Endodermal cell (in vitro differentiated cells): Measurements from ENCODE around the gene ITGA2B. TPM values are rescaled to one million over a fixed set of nuclear protein-coding genes. Genes with fewer than 3 reads are reported as not detected.
A peak's percentile ranks its signal among the peaks of the same experiment; 100 is the strongest.

Experiments used
- DNase-seq: peaks from one replicate; pipeline ENCODE4 v3.0.0-alpha.2; 2017
- H3K27ac ChIP-seq: 2 replicates; pipeline ENCODE4 v1.5.1; 2013; ENCODE audit warnings: mild to moderate bottlenecking, low read depth, low read length, moderate library complexity
- H3K27me3 ChIP-seq: 2 replicates; pipeline ENCODE4 v1.6.1; 2013; ENCODE audit warnings: mild to moderate bottlenecking, low read length, moderate library complexity; ENCODE audit not compliant: insufficient read depth, control insufficient read depth, poor library complexity, severe bottlenecking
- H3K36me3 ChIP-seq: 2 replicates; pipeline ENCODE4 v1.7.0; 2013; ENCODE audit warnings: mild to moderate bottlenecking, low read length, moderate library complexity; ENCODE audit not compliant: control insufficient read depth, insufficient read depth
- H3K4me1 ChIP-seq: one replicate; pipeline ENCODE4 v1.7.0; 2013; ENCODE audit warnings: low read length; ENCODE audit not compliant: control insufficient read depth, insufficient read depth
- H3K4me3 ChIP-seq: 2 replicates; pipeline ENCODE4 v1.5.1; 2013; ENCODE audit warnings: mild to moderate bottlenecking, low read length, moderate library complexity
- H3K9ac ChIP-seq: 2 replicates; pipeline ENCODE4 v1.6.1; 2013; ENCODE audit warnings: mild to moderate bottlenecking, low read length, moderate library complexity; ENCODE audit not compliant: poor library complexity, severe bottlenecking; ENCODE audit errors: extremely low read depth
- H3K9me3 ChIP-seq: 2 replicates; pipeline ENCODE4 v1.6.1; 2013; ENCODE audit warnings: mild to moderate bottlenecking, low read length, moderate library complexity; ENCODE audit not compliant: control insufficient read depth
- H3K27ac Mint-ChIP-seq: 2 replicates; pipeline ENCODE4 v1.8.0; 2020; ENCODE audit warnings: mixed read lengths
- H3K27me3 Mint-ChIP-seq: 2 replicates; pipeline ENCODE4 v1.8.0; 2021; ENCODE audit warnings: mild to moderate bottlenecking, mixed read lengths; ENCODE audit not compliant: insufficient read depth
- H3K36me3 Mint-ChIP-seq: 2 replicates; pipeline ENCODE4 v1.8.0; 2020; ENCODE audit warnings: low read depth, mixed read lengths
- H3K4me1 Mint-ChIP-seq: 2 replicates; pipeline ENCODE4 v1.8.0; 2020; ENCODE audit warnings: mixed read lengths
- H3K4me3 Mint-ChIP-seq: 2 replicates; pipeline ENCODE4 v1.8.0; 2020; ENCODE audit warnings: mild to moderate bottlenecking, moderate library complexity, mixed read lengths
- H3K9me3 Mint-ChIP-seq: 2 replicates; pipeline ENCODE4 v1.8.0; 2020; ENCODE audit warnings: mild to moderate bottlenecking, mixed read lengths
- CTCF ChIP-seq: fragments of 200-600 bp; sonication (generic); conservative IDR thresholded peaks from 2 replicates; pipeline ENCODE4 v1.5.0; 2021; ENCODE audit warnings: antibody characterized with exemption, mild to moderate bottlenecking
- WGBS, 2 experiments: methylation state at CpG; one replicate each; pipeline versions ENCODE4 v1.1.5 to v1.1.7; 2013; ENCODE audit warnings: missing lambda C conversion rate in 2 of 2, mixed read lengths in 1 of 2; ENCODE audit not compliant: insufficient coverage in 1 of 2, insufficient read length in 1 of 2; 5-methylcytosine and 5-hydroxymethylcytosine counted together
- long read RNA-seq, 4 experiments: library from polyadenylated mRNA in 2 of 4; library from RNA in 1 of 4; library from capped mRNA in 1 of 4; stranded (forward) in 3 of 4; unstranded in 1 of 4; transcript quantifications; one replicate each; pipeline ENCODE4 v2.0.0, GENCODE V29; 2020 to 2021; ENCODE audit warnings: inconsistent platforms in 1 of 4
- polyA plus RNA-seq, 2 experiments: library from polyadenylated mRNA; stranded (reverse); fragments of 50-300 nt; gene quantifications; one replicate each; pipeline ENCODE4 v1.2.3, GENCODE V29; 2013
- total RNA-seq, 2 donors: library from RNA; stranded (reverse); fragmentation: NEBNext Ultra II Directional in 1 of 2; extraction: Animal tissue kit (Norgen Biotek cat#: 25700) in 1 of 2; gene quantifications; 2 replicates in 1 of 2; 3 replicates in 1 of 2; pipeline ENCODE4 v1.2.1, GENCODE V29; 2021

ITGA2B gene
- total RNA-seq: 1 to 10 TPM; 5.2 to 8.5 TPM
- 12.8 TPM for polyA plus RNA-seq (2013, experiment 1 of 2)
- 10.6 TPM for polyA plus RNA-seq (2013, experiment 2 of 2)
- long read RNA-seq, experiment 1, partial matches to known transcripts: 0 of 2 reads
- long read RNA-seq, experiment 1, other reads (novel, unspliced or antisense): 2 of 2 reads
- long read RNA-seq, experiment 2, partial matches to known transcripts: 4 of 13 reads
- long read RNA-seq, experiment 2, other reads (novel, unspliced or antisense): 9 of 13 reads
- long read RNA-seq, experiment 3, partial matches to known transcripts: 4 of 8 reads
- long read RNA-seq, experiment 3, other reads (novel, unspliced or antisense): 4 of 8 reads
- long read RNA-seq, experiment 4, partial matches to known transcripts: 0 of 3 reads
- long read RNA-seq, experiment 4, other reads (novel, unspliced or antisense): 3 of 3 reads

GRCh38 chr17:44389281-44389680 lies at the start of gene ITGA2B:
TSS of gene ITGA2B (minus strand) at chr17:44389649. CDS start at chr17:44389473, 176 bp downstream.
- Mint-ChIP-seq H3K27me3 (peaks cover 33% of the 10 kb centered on the region), H3K4me3 (no peak within 1 kb of the TSS), H3K4me1 (peaks cover 5% of the 10 kb centered on the region), H3K27ac (no peak within 1 kb of the TSS), H3K9me3 (no peaks in the 10 kb centered on the region), H3K36me3 (no peaks in the 10 kb centered on the region)
- H3K27ac ChIP-seq: no peak within 1 kb of the TSS
- TF ChIP-seq CTCF: no peak
- peaks cover 21% of the 10 kb centered on the region for H3K27me3 ChIP-seq
- no peaks in the 10 kb centered on the region for H3K9me3 ChIP-seq
- WGBS, 2 experiments: 81% methylated on average over 1 of the region's 1 CpG; no CpG with 5 or more reads in 1 of the 2 experiments
- no peak within 1 kb of the TSS for H3K4me3 ChIP-seq
- no peak for DNase-seq
- H3K9ac ChIP-seq: no peak within 1 kb of the TSS
- H3K4me1 ChIP-seq: no peaks in the 10 kb centered on the region
- H3K36me3 ChIP-seq: no peaks in the 10 kb centered on the region

GRCh38 chr17:44439168-44439567 lies 49.7 kb upstream of the ITGA2B start:
- peaks cover 30% of the 10 kb centered on the region for H3K36me3 Mint-ChIP-seq
- Histone ChIP-seq H3K4me1 (no peaks in the 10 kb centered on the region), H3K4me3 (no peak overlapping the region), H3K9me3 (no peaks in the 10 kb centered on the region), H3K27ac (no peak overlapping the region), H3K27me3 (no peaks in the 10 kb centered on the region), H3K9ac (no peak overlapping the region), H3K36me3 (peaks cover 21% of the 10 kb centered on the region)
- no peak for DNase-seq
- H3K27me3 Mint-ChIP-seq: no peaks in the 10 kb centered on the region
- no peak for TF ChIP-seq CTCF
- H3K4me1 Mint-ChIP-seq: peaks cover 13% of the 10 kb centered on the region
- H3K9me3 Mint-ChIP-seq: no peaks in the 10 kb centered on the region
- H3K27ac Mint-ChIP-seq: peak overlapping the region; percentile 52
- 75% methylated on average over 2 of the region's 3 CpGs; no CpG with 5 or more reads in 1 of the 2 experiments for WGBS, 2 experiments
- H3K4me3 Mint-ChIP-seq: no peak overlapping the region

GRCh38 chr17:44438636-44439035 lies 49.2 kb upstream of the ITGA2B start:
- H3K27ac Mint-ChIP-seq: peak overlapping the region; percentile 9
- Histone ChIP-seq H3K9me3 (no peaks in the 10 kb centered on the region), H3K36me3 (peaks cover 23% of the 10 kb centered on the region), H3K27ac (no peak overlapping the region), H3K9ac (no peak overlapping the region), H3K27me3 (no peaks in the 10 kb centered on the region), H3K4me1 (no peaks in the 10 kb centered on the region), H3K4me3 (no peak overlapping the region)
- no peaks in the 10 kb centered on the region for H3K9me3 Mint-ChIP-seq
- TF ChIP-seq CTCF: no peak
- 79% methylated on average over 2 of the region's 2 CpGs; no CpG with 5 or more reads in 1 of the 2 experiments for WGBS, 2 experiments
- peaks cover 33% of the 10 kb centered on the region for H3K36me3 Mint-ChIP-seq
- DNase-seq: peak; percentile 76
- peaks cover 13% of the 10 kb centered on the region for H3K4me1 Mint-ChIP-seq
- no peaks in the 10 kb centered on the region for H3K27me3 Mint-ChIP-seq
- H3K4me3 Mint-ChIP-seq: no peak overlapping the region
